ENCODE results near the gene C15orf61. TPM values are rescaled to one million over a fixed set of nuclear protein-coding genes. Genes with fewer than 3 reads are reported as not detected.

C15orf61 gene
- total RNA-seq, 4 donors from 2014 or later: 6.5 to 8.5 (median 7.3) TPM

- Histone ChIP-seq H3K27ac (peak overlapping the region in 1 of 4 donors; percentile 96), H3K27me3 (no peaks in the 10 kb centered on the region), H3K9me3 (no peaks in the 10 kb centered on the region), H3K4me1 (peaks cover 0 to 39% (median 13%) of the 10 kb centered on the region in 4 donors), H3K36me3 (peaks cover 0 to 12% (median 0%) of the 10 kb centered on the region in 3 donors), H3K4me3 (peak overlapping the region in 1 of 4 donors; percentile 89)
- TF ChIP-seq EP300 (IDR thresholded peaks at IDR 0.05) (no peak), POLR2A (IDR thresholded peaks at IDR 0.05) (no peak), CTCF (IDR thresholded peaks at IDR 0.05) (no peak)
- 70 to 88% methylated on average over 1 of the region's 1 CpG for WGBS, 2 donors
- DNase-seq (ENCODE audit: low spot score in 2 of 2): no peak
Observed at GRCh38 chr15:67523330-67523729, 2.4 kb downstream of the C15orf61 start.

DNA sequence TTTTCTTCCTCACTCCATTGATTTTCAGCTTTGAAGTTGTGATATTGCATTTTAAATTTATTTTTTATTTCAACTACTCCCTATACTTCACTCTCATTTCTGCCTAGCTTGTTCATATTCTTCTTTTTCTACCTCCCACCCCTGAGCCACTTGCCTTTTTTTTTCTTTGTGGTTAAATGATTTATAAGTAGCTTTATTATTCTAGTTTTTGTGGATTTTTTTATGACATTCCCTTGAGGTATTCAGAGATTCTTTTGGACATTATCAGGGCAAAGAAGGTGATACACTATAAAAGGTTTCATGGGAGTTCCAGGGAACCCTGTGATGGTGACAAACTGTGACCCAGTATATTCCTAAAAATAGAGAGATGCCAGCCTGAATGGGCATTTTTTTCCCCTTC lies 3.3 kb downstream of the C15orf61 start:
- Histone ChIP-seq H3K4me1 (peaks cover 0 to 39% (median 13%) of the 10 kb centered on the region in 4 donors), H3K27me3 (no peaks in the 10 kb centered on the region), H3K4me3 (no peak overlapping the region), H3K27ac (no peak overlapping the region), H3K9me3 (no peaks in the 10 kb centered on the region), H3K36me3 (peaks cover 0 to 21% (median 0%) of the 10 kb centered on the region in 3 donors)
- no peak for TF ChIP-seq EP300 (IDR thresholded peaks at IDR 0.05)
- no peak for TF ChIP-seq POLR2A (IDR thresholded peaks at IDR 0.05)
- no peak for TF ChIP-seq CTCF (IDR thresholded peaks at IDR 0.05)
- no peak for DNase-seq (ENCODE audit: low spot score in 2 of 2)

- DNase-seq (ENCODE audit: low spot score in 2 of 2): no peak
- 92% methylated on average over 3 of the region's 3 CpGs for WGBS, 2 donors
- Histone ChIP-seq H3K9me3 (no peaks in the 10 kb centered on the region), H3K4me3 (no peak overlapping the region), H3K27ac (no peak overlapping the region), H3K36me3 (peaks cover 0 to 28% (median 0%) of the 10 kb centered on the region in 3 donors), H3K4me1 (peaks cover 0 to 16% (median 2%) of the 10 kb centered on the region in 4 donors), H3K27me3 (no peaks in the 10 kb centered on the region)
- TF ChIP-seq EP300 (IDR thresholded peaks at IDR 0.05): no peak
- no peak for TF ChIP-seq POLR2A (IDR thresholded peaks at IDR 0.05)
- no peak for TF ChIP-seq CTCF (IDR thresholded peaks at IDR 0.05)
Observed at GRCh38 chr15:67528513-67528912, 7.6 kb downstream of the C15orf61 start.

- Histone ChIP-seq H3K27ac (no peak overlapping the region), H3K36me3 (peaks cover 0 to 22% (median 0%) of the 10 kb centered on the region in 3 donors), H3K9me3 (no peaks in the 10 kb centered on the region), H3K4me3 (no peak overlapping the region), H3K4me1 (no peaks in the 10 kb centered on the region), H3K27me3 (no peaks in the 10 kb centered on the region)
- WGBS, 2 donors: 74 to 78% methylated on average over 3 of the region's 3 CpGs
- TF ChIP-seq CTCF (IDR thresholded peaks at IDR 0.05) (no peak), POLR2A (IDR thresholded peaks at IDR 0.05) (no peak), EP300 (IDR thresholded peaks at IDR 0.05) (no peak)
- no peak for DNase-seq (ENCODE audit: low spot score in 2 of 2)
Observed at GRCh38 chr15:67531379-67531914, 10.5 kb downstream of the C15orf61 start.

- Histone ChIP-seq H3K27me3 (no peaks in the 10 kb centered on the region), H3K27ac (no peak overlapping the region)
- WGBS, 2 donors: 47 to 53% methylated on average over 1 of the region's 1 CpG
Observed at GRCh38 chr15:67533873-67534272, 12.9 kb downstream of the C15orf61 start.

More at GRCh38 chr15:67533873-67534272, 12.9 kb downstream of the C15orf61 start:
- no peaks in the 10 kb centered on the region for H3K9me3 ChIP-seq
- H3K36me3 ChIP-seq: peaks cover 0 to 10% (median 0%) of the 10 kb centered on the region in 3 donors
- DNase-seq (ENCODE audit: low spot score in 2 of 2): no peak
- H3K4me3 ChIP-seq: no peak overlapping the region
- no peaks in the 10 kb centered on the region for H3K4me1 ChIP-seq
- TF ChIP-seq EP300 (IDR thresholded peaks at IDR 0.05) (no peak), POLR2A (IDR thresholded peaks at IDR 0.05) (no peak), CTCF (IDR thresholded peaks at IDR 0.05) (no peak)

All from tibial nerve (tissue), 4 donors.